Stimulated activated CD4-positive, alpha-beta T cell treated with anti-CD3 and anti-CD28 coated beads, Interleukin-1b, Interleukin-23, amount 100 ng/mL, for 1 hour (primary cell): ENCODE results near the gene FMO4.
"Not testable (repeated sequence)": the region's sequence is repeated elsewhere in the genome, so short reads cannot be mapped to it uniquely, and the experiment has no call there.

Experiments
- DNase-seq, 2 donors: peaks; one replicate each; pipeline ENCODE4 v3.0.0-alpha.2; 2020; ENCODE audit warnings: low read depth in 2 of 2

Gene FMO4

GRCh38 chr1:171334024-171334640 is 20.1 kb downstream of the FMO4 start:
- DNase-seq, result no peak

GRCh38 chr1:171335964-171336363 is 22.0 kb downstream of the FMO4 start:
- DNase-seq, result no peak

GRCh38 chr1:171339345-171339744 is 25.4 kb downstream of the FMO4 start:
- not testable (repeated sequence) for DNase-seq

- DNase-seq, result no peak
Measured at GRCh38 chr1:171343727-171344472, 29.9 kb downstream of the FMO4 start.

- no peak for DNase-seq
Measured at GRCh38 chr1:171344473-171344820, 30.5 kb downstream of the FMO4 start.

GRCh38 chr1:171345536-171345935 is 31.6 kb downstream of the FMO4 start:
- no peak for DNase-seq

- DNase-seq, result no peak
Measured at GRCh38 chr1:171346881-171347280, 32.9 kb downstream of the FMO4 start.

- no peak for DNase-seq
Measured at GRCh38 chr1:171350594-171350993, 36.6 kb downstream of the FMO4 start.

GRCh38 chr1:171351961-171352360 is 38.0 kb downstream of the FMO4 start:
- DNase-seq, result no peak

GRCh38 chr1:171352554-171352953 is 38.6 kb downstream of the FMO4 start:
- DNase-seq, result no peak

GRCh38 chr1:171355727-171356126 is 41.7 kb downstream of the FMO4 start:
- no peak for DNase-seq

- no peak for DNase-seq
Measured at GRCh38 chr1:171357179-171357578, 43.2 kb downstream of the FMO4 start.

- not testable (repeated sequence) for DNase-seq
Measured at GRCh38 chr1:171359355-171359648, 45.3 kb downstream of the FMO4 start.

- DNase-seq, result not testable (repeated sequence)
Measured at GRCh38 chr1:171359731-171360527, 45.9 kb downstream of the FMO4 start.

GRCh38 chr1:171366085-171366484 is 52.1 kb downstream of the FMO4 start:
- no peak for DNase-seq

- no peak for DNase-seq
Measured at GRCh38 chr1:171366816-171367215, 52.8 kb downstream of the FMO4 start.

GRCh38 chr1:171367436-171367835 is 53.5 kb downstream of the FMO4 start:
- DNase-seq, result no peak

GRCh38 chr1:171372418-171373084 is 58.6 kb downstream of the FMO4 start:
- no peak for DNase-seq

GRCh38 chr1:171373357-171374122 is 59.6 kb downstream of the FMO4 start:
- DNase-seq, result not testable (repeated sequence)

- DNase-seq, result no peak
Measured at GRCh38 chr1:171379846-171380245, 65.9 kb downstream of the FMO4 start.

GRCh38 chr1:171381866-171382210 is 67.9 kb downstream of the FMO4 start:
- DNase-seq, result no peak

GRCh38 chr1:171384496-171384895 is 70.5 kb downstream of the FMO4 start:
- DNase-seq, result no peak
